ENCODE measurements around the gene INPP5A. TPM values are rescaled to one million over a fixed set of nuclear protein-coding genes. Genes with fewer than 3 reads are reported as not detected.

The INPP5A gene
- total RNA-seq, 1 experiment from 2014 or later = 12.3 TPM

- no peak for TF ChIP-seq ATF3 (IDR thresholded peaks at IDR 0.05)
- no peak for TF ChIP-seq TCF7L2 (IDR thresholded peaks at IDR 0.05; ENCODE audit: borderline replicate concordance, extremely low read depth, insufficient read depth, insufficient read length)
- no peak for TF ChIP-seq CBX3 (IDR thresholded peaks at IDR 0.05; ENCODE audit: low read depth)
- no peak for TF ChIP-seq EZH2 (IDR thresholded peaks at IDR 0.05)
- no peak for TF ChIP-seq FOSL1 (IDR thresholded peaks at IDR 0.05; ENCODE audit: low read depth)
These were observed 158.6 kb downstream of the INPP5A start (continued) for GRCh38 chr10:132696204-132696603.

- no peaks in the 10 kb centered on the region for H3K9me2 ChIP-seq (ENCODE audit: insufficient read depth)
- ATAC-seq (no peak), DNase-seq (ENCODE audit: low read depth, low spot score) (no peak)
- POLR2A ChIA-PET = no interaction called here
- CTCF ChIA-PET = no interaction called here
- H3K4me2 ChIP-seq (ENCODE audit: low read length) = no peak overlapping the region
- TF ChIP-seq JUND (IDR thresholded peaks at IDR 0.05) = no peak
- TF ChIP-seq MAX (IDR thresholded peaks at IDR 0.05) = no peak
- TF ChIP-seq CEBPB (IDR thresholded peaks at IDR 0.05; ENCODE audit: low read depth) = no peak
- TF ChIP-seq EGR1 (IDR thresholded peaks at IDR 0.05; ENCODE audit: low read depth) = no peak
- TF ChIP-seq POLR2AphosphoS5 (IDR thresholded peaks at IDR 0.05; ENCODE audit: low read depth, low read length) = no peak
- no peak for TF ChIP-seq SIN3A (IDR thresholded peaks at IDR 0.05; ENCODE audit: low read depth)
- TF ChIP-seq YY1 (IDR thresholded peaks at IDR 0.05; ENCODE audit: extremely low read depth, insufficient replicate concordance, low read depth, low read length) = no peak
- no peaks in the 10 kb centered on the region for H3K36me3 ChIP-seq (ENCODE audit: control insufficient read depth in 1 of 2, insufficient read depth in 2 of 2, low read length in 2 of 2)
- no peaks in the 10 kb centered on the region for H3K9me3 ChIP-seq (ENCODE audit: control insufficient read depth in 1 of 2, insufficient read depth in 1 of 2, low read depth in 1 of 2, low read length in 2 of 2)
- H3K4me3 ChIP-seq (replicated peaks in 1 of 2; ENCODE audit: low read depth in 1 of 2, low read length in 2 of 2) = no peak overlapping the region
- H3K9ac ChIP-seq (ENCODE audit: low read length) = no peak overlapping the region
- no TSS peak for BruUV-seq (replicated peaks)
- no peaks in the 10 kb centered on the region for H3K79me2 ChIP-seq (ENCODE audit: insufficient read depth, low read length)
- intact Hi-C loops (cut with micrococcal nuclease) = no loop called here
- RAD21 ChIA-PET (ENCODE audit: low non-redundant PET in 1 of 2, low total read pairs in 2 of 2, uncharacterized antibody in 2 of 2, unreplicated experiment in 2 of 2) = no interaction called here
- H3K27me3 ChIP-seq (ENCODE audit: insufficient read depth, low read length) = no peaks in the 10 kb centered on the region
- H2AFZ ChIP-seq (ENCODE audit: low read depth, low read length, poor library complexity, severe bottlenecking) = no peak overlapping the region
- H3K27ac ChIP-seq (ENCODE audit: low read depth, low read length) = no peak overlapping the region
- no peaks in the 10 kb centered on the region for H3K4me1 ChIP-seq (ENCODE audit: control insufficient read depth in 1 of 2, insufficient read depth in 2 of 2, low read length in 2 of 2)
- H4K20me1 ChIP-seq (ENCODE audit: insufficient read depth) = no peaks in the 10 kb centered on the region
These were observed 159.4 kb downstream of the INPP5A start for GRCh38 chr10:132696728-132697577.
